ENCODE results near the gene NFE2L1. TPM values are rescaled to one million over a fixed set of nuclear protein-coding genes. Genes with fewer than 3 reads are reported as not detected.
"Not testable (repeated sequence)": the region's sequence is repeated elsewhere in the genome, so short reads cannot be mapped to it uniquely, and the experiment has no call there.

Gene NFE2L1
- 190 TPM for total RNA-seq (ENCODE audit: unreplicated experiment)
- long read RNA-seq, partial matches to known transcripts, result 0 of 12 reads
- long read RNA-seq, other reads (novel, unspliced or antisense), result 12 of 12 reads

GRCh38 chr17:48047741-48048383 is at the start of gene NFE2L1:
Gene NFE2L1, plus strand, starts transcription at chr17:48048359. Its CDS starts 2,760 bp downstream, at chr17:48051119.
- Mint-ChIP-seq H3K9me3 (ENCODE audit: unreplicated experiment) (peaks cover 27% of the 10 kb centered on the region), H3K4me1 (ENCODE audit: low read depth, unreplicated experiment) (peaks cover 51% of the 10 kb centered on the region), H3K27me3 (ENCODE audit: unreplicated experiment) (peaks cover 18% of the 10 kb centered on the region), H3K27ac (ENCODE audit: unreplicated experiment) (peak within 1 kb of the TSS; percentile 100), H3K36me3 (ENCODE audit: unreplicated experiment) (peaks cover 9% of the 10 kb centered on the region), H3K4me3 (ENCODE audit: unreplicated experiment) (peak within 1 kb of the TSS; percentile 99)
- peak; percentile 97 for DNase-seq
- TF ChIP-seq, protein P1, sequence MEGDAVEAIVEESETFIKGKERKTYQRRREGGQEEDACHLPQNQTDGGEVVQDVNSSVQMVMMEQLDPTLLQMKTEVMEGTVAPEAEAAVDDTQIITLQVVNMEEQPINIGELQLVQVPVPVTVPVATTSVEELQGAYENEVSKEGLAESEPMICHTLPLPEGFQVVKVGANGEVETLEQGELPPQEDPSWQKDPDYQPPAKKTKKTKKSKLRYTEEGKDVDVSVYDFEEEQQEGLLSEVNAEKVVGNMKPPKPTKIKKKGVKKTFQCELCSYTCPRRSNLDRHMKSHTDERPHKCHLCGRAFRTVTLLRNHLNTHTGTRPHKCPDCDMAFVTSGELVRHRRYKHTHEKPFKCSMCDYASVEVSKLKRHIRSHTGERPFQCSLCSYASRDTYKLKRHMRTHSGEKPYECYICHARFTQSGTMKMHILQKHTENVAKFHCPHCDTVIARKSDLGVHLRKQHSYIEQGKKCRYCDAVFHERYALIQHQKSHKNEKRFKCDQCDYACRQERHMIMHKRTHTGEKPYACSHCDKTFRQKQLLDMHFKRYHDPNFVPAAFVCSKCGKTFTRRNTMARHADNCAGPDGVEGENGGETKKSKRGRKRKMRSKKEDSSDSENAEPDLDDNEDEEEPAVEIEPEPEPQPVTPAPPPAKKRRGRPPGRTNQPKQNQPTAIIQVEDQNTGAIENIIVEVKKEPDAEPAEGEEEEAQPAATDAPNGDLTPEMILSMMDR (IDR thresholded peaks at IDR 0.05; ENCODE audit: partially characterized antibody, unreplicated experiment), result no peak

DNA sequence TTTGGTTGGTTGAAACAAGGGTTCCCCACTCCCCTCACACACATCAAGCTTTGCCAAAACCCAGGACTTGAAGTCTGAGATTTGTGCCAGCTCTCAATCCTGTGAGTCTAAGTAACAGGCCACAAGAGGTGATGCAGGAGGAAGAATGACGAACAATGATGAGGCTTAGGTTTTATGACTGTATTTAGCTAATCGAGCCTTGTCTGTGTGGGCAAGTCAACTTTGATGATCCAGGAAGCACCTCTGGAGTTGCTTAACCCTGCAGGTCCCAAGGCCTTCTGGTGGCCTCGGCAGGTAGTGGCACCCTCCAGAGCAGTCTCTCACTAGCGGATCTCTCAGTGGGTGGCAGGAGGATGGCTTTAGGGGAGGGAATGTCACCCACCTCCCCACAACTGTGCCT is 48.6 kb upstream of the NFE2L1 start:
- H3K36me3 Mint-ChIP-seq (ENCODE audit: unreplicated experiment), result no peaks in the 10 kb centered on the region
- peaks cover 9% of the 10 kb centered on the region for H3K27me3 Mint-ChIP-seq (ENCODE audit: unreplicated experiment)
- peaks cover 19% of the 10 kb centered on the region for H3K9me3 Mint-ChIP-seq (ENCODE audit: unreplicated experiment)
- no peak for DNase-seq
- TF ChIP-seq, protein P1 (IDR thresholded peaks at IDR 0.05; ENCODE audit: partially characterized antibody, unreplicated experiment), result no peak
- H3K27ac Mint-ChIP-seq (ENCODE audit: unreplicated experiment), result peak overlapping the region; percentile 76
- peaks cover 45% of the 10 kb centered on the region for H3K4me1 Mint-ChIP-seq (ENCODE audit: low read depth, unreplicated experiment)
- no peak overlapping the region for H3K4me3 Mint-ChIP-seq (ENCODE audit: unreplicated experiment)

GRCh38 chr17:48001197-48001596 is 47.0 kb upstream of the NFE2L1 start:
- no peaks in the 10 kb centered on the region for H3K36me3 Mint-ChIP-seq (ENCODE audit: unreplicated experiment)
- TF ChIP-seq, protein P1 (IDR thresholded peaks at IDR 0.05; ENCODE audit: partially characterized antibody, unreplicated experiment), result no peak
- H3K9me3 Mint-ChIP-seq (ENCODE audit: unreplicated experiment), result peaks cover 15% of the 10 kb centered on the region
- H3K27me3 Mint-ChIP-seq (ENCODE audit: unreplicated experiment), result peaks cover 11% of the 10 kb centered on the region
- no peak overlapping the region for H3K4me3 Mint-ChIP-seq (ENCODE audit: unreplicated experiment)
- H3K4me1 Mint-ChIP-seq (ENCODE audit: low read depth, unreplicated experiment), result peaks cover 48% of the 10 kb centered on the region
- DNase-seq, result no peak
- peak overlapping the region; percentile 86 for H3K27ac Mint-ChIP-seq (ENCODE audit: unreplicated experiment)

- H3K4me3 Mint-ChIP-seq (ENCODE audit: unreplicated experiment), result not testable (repeated sequence)
- Mint-ChIP-seq H3K4me1 (ENCODE audit: low read depth, unreplicated experiment) (peaks cover 45% of the 10 kb centered on the region), H3K27ac (ENCODE audit: unreplicated experiment) (peak overlapping the region; percentile 100)
Observed at GRCh38 chr17:48001657-48002056, 46.5 kb upstream of the NFE2L1 start.

GRCh38 chr17:48002266-48002915 is 45.8 kb upstream of the NFE2L1 start:
- Mint-ChIP-seq H3K36me3 (ENCODE audit: unreplicated experiment) (no peaks in the 10 kb centered on the region), H3K27ac (ENCODE audit: unreplicated experiment) (peak overlapping the region; percentile 100)
- DNase-seq, result no peak

More at GRCh38 chr17:48001657-48002056, 46.5 kb upstream of the NFE2L1 start:
- not testable (repeated sequence) for DNase-seq; H3K36me3 Mint-ChIP-seq (ENCODE audit: unreplicated experiment)
- peaks cover 15% of the 10 kb centered on the region for H3K9me3 Mint-ChIP-seq (ENCODE audit: unreplicated experiment)
- H3K27me3 Mint-ChIP-seq (ENCODE audit: unreplicated experiment), result peaks cover 12% of the 10 kb centered on the region

More at GRCh38 chr17:48002266-48002915, 45.8 kb upstream of the NFE2L1 start:
- Mint-ChIP-seq H3K9me3 (ENCODE audit: unreplicated experiment) (peaks cover 15% of the 10 kb centered on the region), H3K4me1 (ENCODE audit: low read depth, unreplicated experiment) (peaks cover 50% of the 10 kb centered on the region), H3K27me3 (ENCODE audit: unreplicated experiment) (peaks cover 12% of the 10 kb centered on the region), H3K4me3 (ENCODE audit: unreplicated experiment) (peak overlapping the region; percentile 63)
- TF ChIP-seq, protein P1 (IDR thresholded peaks at IDR 0.05; ENCODE audit: partially characterized antibody, unreplicated experiment), result no peak

Data from glutamatergic neuron (in vitro differentiated cells).